ENCODE results near the gene SEMA4D. TPM values are rescaled to one million over a fixed set of nuclear protein-coding genes. Genes with fewer than 3 reads are reported as not detected.

The SEMA4D gene
- total and polyA plus RNA-seq, 2 experiments from 2014 or later: 9.4 to 10.4 TPM

DNA sequence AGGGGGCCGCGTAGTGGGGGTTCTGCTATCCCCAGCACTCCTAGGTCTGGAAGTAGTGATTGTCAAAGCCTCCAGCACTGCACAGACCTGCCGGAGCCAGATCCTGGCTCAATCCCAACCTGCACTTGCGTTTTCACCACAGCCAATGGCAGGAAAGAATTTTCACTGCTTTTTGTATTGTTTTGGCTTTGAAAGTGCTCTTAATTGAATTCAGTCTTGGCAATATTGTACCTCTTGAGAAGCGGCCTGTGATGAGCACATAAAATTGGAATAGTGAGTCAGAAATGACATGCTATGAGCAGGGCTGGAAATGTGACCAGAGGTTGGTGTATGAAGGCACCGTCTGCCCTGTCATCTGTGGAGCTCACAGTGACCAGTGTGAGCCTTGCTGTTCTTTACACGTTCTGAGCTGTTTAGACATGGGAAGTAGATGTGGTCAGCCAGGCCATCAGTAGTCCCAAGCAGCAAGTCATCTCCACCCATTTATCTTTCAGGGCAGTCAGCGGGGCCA lies 138.1 kb downstream of the SEMA4D start:
- DNase-seq (ENCODE audit: low spot score): no peak
- no peak overlapping the region for H3K4me3 ChIP-seq
- no peaks in the 10 kb centered on the region for H3K79me2 ChIP-seq
- H3K27me3 ChIP-seq: no peaks in the 10 kb centered on the region
- 87% methylated on average over 8 of the region's 8 CpGs for WGBS (ENCODE audit: low lambda C conversion rate, missing lambda C conversion rate)
- H3K9me3 ChIP-seq (ENCODE audit: low read depth): no peaks in the 10 kb centered on the region
- no peaks in the 10 kb centered on the region for H3K9me2 ChIP-seq (replicated peaks; ENCODE audit: insufficient read depth)
- no peak overlapping the region for H3K4me2 ChIP-seq
- no peak overlapping the region for H3K27ac ChIP-seq
- no peaks in the 10 kb centered on the region for H3K36me3 ChIP-seq (replicated peaks; ENCODE audit: insufficient read depth, low read depth)
- no peak overlapping the region for H2AFZ ChIP-seq
- no peak for TF ChIP-seq CTCF (IDR thresholded peaks at IDR 0.05; ENCODE audit: poor library complexity)
- TF ChIP-seq EZH2 (IDR thresholded peaks at IDR 0.05; ENCODE audit: borderline replicate concordance): no peak
- no peak for TF ChIP-seq EZH2phosphoT487 (IDR thresholded peaks at IDR 0.05; ENCODE audit: low read depth, severe bottlenecking, unreplicated experiment)
- no peaks in the 10 kb centered on the region for H3K4me1 ChIP-seq (ENCODE audit: insufficient read depth)
- H4K20me1 ChIP-seq (ENCODE audit: insufficient read depth, poor library complexity, severe bottlenecking): no peaks in the 10 kb centered on the region

DNA sequence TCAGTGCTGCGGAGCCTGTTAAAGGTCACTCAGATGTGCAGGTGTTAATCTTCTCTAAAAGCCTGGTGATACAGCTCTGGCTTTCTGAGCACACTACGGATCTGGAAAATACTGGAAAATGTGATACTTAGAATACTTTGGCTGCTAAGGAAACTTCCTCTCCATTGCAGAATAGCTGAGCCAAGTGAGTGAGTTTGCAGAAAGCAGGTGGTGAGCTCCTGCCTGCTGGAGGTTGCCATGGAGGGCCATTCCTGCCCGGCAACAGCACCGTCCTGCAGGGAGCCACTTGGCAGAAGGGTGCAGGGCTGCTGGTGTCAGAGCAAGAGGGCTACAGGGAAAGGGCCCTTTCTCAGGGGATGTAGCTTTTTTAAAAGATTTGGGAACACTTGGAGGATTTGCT lies 138.9 kb downstream of the SEMA4D start:
- no peak overlapping the region for H3K27ac ChIP-seq
- TF ChIP-seq EZH2 (IDR thresholded peaks at IDR 0.05; ENCODE audit: borderline replicate concordance) (no peak), CTCF (IDR thresholded peaks at IDR 0.05; ENCODE audit: poor library complexity) (no peak), EZH2phosphoT487 (IDR thresholded peaks at IDR 0.05; ENCODE audit: low read depth, severe bottlenecking, unreplicated experiment) (no peak)
- WGBS (ENCODE audit: low lambda C conversion rate, missing lambda C conversion rate): 77% methylated on average over 4 of the region's 4 CpGs

GRCh38 chr9:89358376-89358916 lies 139.5 kb downstream of the SEMA4D start:
- 88% methylated on average over 3 of the region's 3 CpGs for WGBS (ENCODE audit: low lambda C conversion rate, missing lambda C conversion rate)
- Histone ChIP-seq H3K27ac (no peak overlapping the region), H3K79me2 (no peaks in the 10 kb centered on the region), H3K36me3 (replicated peaks; ENCODE audit: insufficient read depth, low read depth) (no peaks in the 10 kb centered on the region), H2AFZ (no peak overlapping the region), H3K4me1 (ENCODE audit: insufficient read depth) (no peaks in the 10 kb centered on the region), H3K4me2 (no peak overlapping the region), H3K27me3 (no peaks in the 10 kb centered on the region), H4K20me1 (ENCODE audit: insufficient read depth, poor library complexity, severe bottlenecking) (no peaks in the 10 kb centered on the region), H3K9me3 (ENCODE audit: low read depth) (no peaks in the 10 kb centered on the region), H3K4me3 (no peak overlapping the region), H3K9me2 (replicated peaks; ENCODE audit: insufficient read depth) (no peaks in the 10 kb centered on the region)
- no peak for DNase-seq (ENCODE audit: low spot score)
- no peak for TF ChIP-seq EZH2phosphoT487 (IDR thresholded peaks at IDR 0.05; ENCODE audit: low read depth, severe bottlenecking, unreplicated experiment)
- TF ChIP-seq EZH2 (IDR thresholded peaks at IDR 0.05; ENCODE audit: borderline replicate concordance): no peak

More for the DNA sequence above, 138.9 kb downstream of the SEMA4D start:
- H3K9me3 ChIP-seq (ENCODE audit: low read depth): no peaks in the 10 kb centered on the region
- no peaks in the 10 kb centered on the region for H3K9me2 ChIP-seq (replicated peaks; ENCODE audit: insufficient read depth)
- no peak overlapping the region for H3K4me2 ChIP-seq
- no peaks in the 10 kb centered on the region for H4K20me1 ChIP-seq (ENCODE audit: insufficient read depth, poor library complexity, severe bottlenecking)
- H2AFZ ChIP-seq: no peak overlapping the region
- no peak overlapping the region for H3K4me3 ChIP-seq
- H3K27me3 ChIP-seq: no peaks in the 10 kb centered on the region
- H3K4me1 ChIP-seq (ENCODE audit: insufficient read depth): no peaks in the 10 kb centered on the region
- no peak for DNase-seq (ENCODE audit: low spot score)
- H3K79me2 ChIP-seq: no peaks in the 10 kb centered on the region
- no peaks in the 10 kb centered on the region for H3K36me3 ChIP-seq (replicated peaks; ENCODE audit: insufficient read depth, low read depth)

- H2AFZ ChIP-seq: no peak overlapping the region
- H3K36me3 ChIP-seq (replicated peaks; ENCODE audit: insufficient read depth, low read depth): no peaks in the 10 kb centered on the region
- no peak overlapping the region for H3K4me2 ChIP-seq
- no peak overlapping the region for H3K4me3 ChIP-seq
- TF ChIP-seq CTCF (IDR thresholded peaks at IDR 0.05; ENCODE audit: poor library complexity) (no peak), EZH2 (IDR thresholded peaks at IDR 0.05; ENCODE audit: borderline replicate concordance) (no peak), EZH2phosphoT487 (IDR thresholded peaks at IDR 0.05; ENCODE audit: low read depth, severe bottlenecking, unreplicated experiment) (no peak)
- no peaks in the 10 kb centered on the region for H3K4me1 ChIP-seq (ENCODE audit: insufficient read depth)
- H3K9me3 ChIP-seq (ENCODE audit: low read depth): no peaks in the 10 kb centered on the region
- H3K9me2 ChIP-seq (replicated peaks; ENCODE audit: insufficient read depth): no peaks in the 10 kb centered on the region
- WGBS (ENCODE audit: low lambda C conversion rate, missing lambda C conversion rate): 92% methylated on average over 7 of the region's 8 CpGs
- H3K79me2 ChIP-seq: peaks cover 5% of the 10 kb centered on the region
- H4K20me1 ChIP-seq (ENCODE audit: insufficient read depth, poor library complexity, severe bottlenecking): no peaks in the 10 kb centered on the region
- H3K27ac ChIP-seq: no peak overlapping the region
- DNase-seq (ENCODE audit: low spot score): no peak
- no peaks in the 10 kb centered on the region for H3K27me3 ChIP-seq
Measured at GRCh38 chr9:89357331-89358197, 140.3 kb downstream of the SEMA4D start.
